Vagina (tissue), 2 donors: ENCODE data around the gene PRDM16.

ENCODE experiments used
- POLR2AphosphoS5 ChIP-seq, 2 donors: sonication (generic); formaldehyde crosslinking; IDR thresholded peaks; one replicate each; pipeline ENCODE4 v1.9.0; 2017; ENCODE audit warnings: antibody characterized with exemption in 2 of 2, mild to moderate bottlenecking in 2 of 2, low read depth in 1 of 2; ENCODE audit not compliant: insufficient read depth in 1 of 2
- TF ChIP-seq, protein P1 (sequence below), 3 experiments: fragments of 450-650 bp in 2 of 3; fragments of 200-600 bp in 1 of 3; sonication (generic) in 1 of 3; IDR thresholded peaks; one replicate each; pipeline ENCODE4 v1.5.1; 2017 to 2019; ENCODE audit warnings: antibody characterized with exemption in 3 of 3, mild to moderate bottlenecking in 2 of 3, moderate library complexity in 2 of 3

DNA sequence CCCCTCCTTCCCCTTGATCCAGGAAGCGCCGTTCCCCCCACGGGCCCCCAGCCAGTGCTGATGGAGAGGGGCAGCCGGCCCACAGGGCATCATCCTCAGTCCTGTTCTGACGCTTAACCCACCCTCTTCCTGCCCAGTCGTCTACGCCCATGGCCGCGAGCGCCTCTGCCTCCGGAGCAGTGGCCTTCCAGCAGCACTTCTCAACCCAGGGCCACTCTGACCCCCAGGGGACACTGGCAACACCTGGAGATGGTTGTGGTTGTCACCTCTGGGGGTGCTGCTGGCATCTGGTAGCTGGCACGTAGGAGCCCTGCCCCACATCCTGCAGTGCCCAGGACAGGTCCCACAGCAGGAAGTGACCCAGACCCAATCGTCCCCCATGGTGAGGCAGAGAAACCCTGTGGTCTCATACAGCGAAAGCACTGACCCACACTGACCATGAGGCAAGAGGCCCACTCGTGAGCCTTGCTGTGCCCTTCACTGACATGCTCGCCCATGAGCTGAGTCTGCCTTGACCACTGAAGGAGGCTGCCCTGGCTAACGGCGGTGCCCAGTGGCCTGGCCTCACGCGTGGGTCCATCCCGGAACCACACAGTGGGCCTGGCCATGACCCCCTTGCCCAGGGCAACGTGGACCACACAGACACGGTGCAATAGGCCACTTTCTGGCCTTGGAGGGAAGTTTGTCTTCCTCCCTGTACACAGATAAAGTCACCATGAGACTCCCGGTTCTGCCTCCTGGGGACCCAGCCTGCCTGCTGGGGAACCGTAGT, 288.7 kb downstream of the PRDM16 start:
- TF ChIP-seq, protein P1, sequence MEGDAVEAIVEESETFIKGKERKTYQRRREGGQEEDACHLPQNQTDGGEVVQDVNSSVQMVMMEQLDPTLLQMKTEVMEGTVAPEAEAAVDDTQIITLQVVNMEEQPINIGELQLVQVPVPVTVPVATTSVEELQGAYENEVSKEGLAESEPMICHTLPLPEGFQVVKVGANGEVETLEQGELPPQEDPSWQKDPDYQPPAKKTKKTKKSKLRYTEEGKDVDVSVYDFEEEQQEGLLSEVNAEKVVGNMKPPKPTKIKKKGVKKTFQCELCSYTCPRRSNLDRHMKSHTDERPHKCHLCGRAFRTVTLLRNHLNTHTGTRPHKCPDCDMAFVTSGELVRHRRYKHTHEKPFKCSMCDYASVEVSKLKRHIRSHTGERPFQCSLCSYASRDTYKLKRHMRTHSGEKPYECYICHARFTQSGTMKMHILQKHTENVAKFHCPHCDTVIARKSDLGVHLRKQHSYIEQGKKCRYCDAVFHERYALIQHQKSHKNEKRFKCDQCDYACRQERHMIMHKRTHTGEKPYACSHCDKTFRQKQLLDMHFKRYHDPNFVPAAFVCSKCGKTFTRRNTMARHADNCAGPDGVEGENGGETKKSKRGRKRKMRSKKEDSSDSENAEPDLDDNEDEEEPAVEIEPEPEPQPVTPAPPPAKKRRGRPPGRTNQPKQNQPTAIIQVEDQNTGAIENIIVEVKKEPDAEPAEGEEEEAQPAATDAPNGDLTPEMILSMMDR (IDR thresholded peaks at IDR 0.05) = no peak
- TF ChIP-seq POLR2AphosphoS5 (IDR thresholded peaks at IDR 0.05; ENCODE audit: insufficient read depth in 1 of 2, low read depth in 1 of 2) = no peak
